ENCODE results near the gene SAXO2. TPM values are rescaled to one million over a fixed set of nuclear protein-coding genes. Genes with fewer than 3 reads are reported as not detected.
A peak's percentile ranks its signal among the peaks of the same experiment; 100 is the strongest.

The SAXO2 gene
- total RNA-seq, 2 donors from 2014 or later = not detected

- Histone ChIP-seq H3K27me3 (no peaks in the 10 kb centered on the region), H3K4me3 (no peak overlapping the region), H3K4me1 (peaks cover 0 to 16% of the 10 kb centered on the region in 2 donors), H3K36me3 (no peaks in the 10 kb centered on the region), H3K27ac (peak overlapping the region; percentile 70 to 79), H3K9me3 (no peaks in the 10 kb centered on the region)
- TF ChIP-seq CTCF (IDR thresholded peaks at IDR 0.05) = no peak
- no peak for DNase-seq (ENCODE audit: low spot score)
Observed at GRCh38 chr15:82301296-82302016, 38.8 kb downstream of the SAXO2 start.

GRCh38 chr15:82303956-82304777, 41.5 kb downstream of the SAXO2 start:
- peak; percentile 34 for DNase-seq (ENCODE audit: low spot score)
- Histone ChIP-seq H3K4me1 (peaks cover 0 to 16% of the 10 kb centered on the region in 2 donors), H3K9me3 (no peaks in the 10 kb centered on the region), H3K36me3 (no peaks in the 10 kb centered on the region), H3K27ac (peak overlapping the region in 1 of 2 donors; percentile 5), H3K27me3 (no peaks in the 10 kb centered on the region), H3K4me3 (no peak overlapping the region)
- TF ChIP-seq CTCF (IDR thresholded peaks at IDR 0.05) = no peak

GRCh38 chr15:82304778-82305090, 42.1 kb downstream of the SAXO2 start:
- H3K9me3 ChIP-seq = no peaks in the 10 kb centered on the region
- H3K27ac ChIP-seq = peak overlapping the region in 1 of 2 donors; percentile 5
- TF ChIP-seq CTCF (IDR thresholded peaks at IDR 0.05) = no peak
- no peak for DNase-seq (ENCODE audit: low spot score)
- no peaks in the 10 kb centered on the region for H3K36me3 ChIP-seq
- H3K4me3 ChIP-seq = no peak overlapping the region
- no peaks in the 10 kb centered on the region for H3K27me3 ChIP-seq
- peaks cover 0 to 16% of the 10 kb centered on the region in 2 donors for H3K4me1 ChIP-seq

- peaks cover 0 to 14% of the 10 kb centered on the region in 2 donors for H3K4me1 ChIP-seq
- H3K27ac ChIP-seq = peak overlapping the region in 1 of 2 donors; percentile 35
- H3K36me3 ChIP-seq = no peaks in the 10 kb centered on the region
- no peak for TF ChIP-seq CTCF (IDR thresholded peaks at IDR 0.05)
- DNase-seq (ENCODE audit: low spot score) = peak; percentile 53
- H3K9me3 ChIP-seq = no peaks in the 10 kb centered on the region
- no peaks in the 10 kb centered on the region for H3K27me3 ChIP-seq
- no peak overlapping the region for H3K4me3 ChIP-seq
Observed at GRCh38 chr15:82305621-82306048, 43.0 kb downstream of the SAXO2 start.

- no peak for TF ChIP-seq CTCF (IDR thresholded peaks at IDR 0.05)
- H3K4me3 ChIP-seq = no peak overlapping the region
- no peaks in the 10 kb centered on the region for H3K27me3 ChIP-seq
- H3K9me3 ChIP-seq = no peaks in the 10 kb centered on the region
- DNase-seq (ENCODE audit: low spot score) = peak; percentile 32
- H3K27ac ChIP-seq = no peak overlapping the region
- no peaks in the 10 kb centered on the region for H3K36me3 ChIP-seq
- peaks cover 0 to 3% of the 10 kb centered on the region in 2 donors for H3K4me1 ChIP-seq
Observed at GRCh38 chr15:82306791-82307713, 44.4 kb downstream of the SAXO2 start.

Measured in right atrium auricular region (tissue), 2 donors.